Measurements from ENCODE around the gene LPAR1.

Gene LPAR1

GRCh38 chr9:111078391-111079038 lies 40.2 kb upstream of the LPAR1 start:
- Histone ChIP-seq H3K4me1 (ENCODE audit: control insufficient read depth, insufficient read depth, low read length) (no peaks in the 10 kb centered on the region), H3K9me3 (ENCODE audit: control insufficient read depth, insufficient read depth, low read depth, low read length) (no peaks in the 10 kb centered on the region), H3K27ac (ENCODE audit: extremely low read depth, low read depth, low read length) (no peak overlapping the region), H3K36me3 (ENCODE audit: control insufficient read depth in 2 of 2, insufficient read depth in 1 of 2, low read length in 2 of 2) (no peaks in the 10 kb centered on the region), H3K4me3 (ENCODE audit: low read depth, low read length) (no peak overlapping the region)
- POLR2A ChIA-PET: interaction anchor here (0.6 kb wide), 1 partner anchor 427 kb away, joined by 3 read pairs; no protein-coding TSS in a partner anchor
- CTCF ChIA-PET: no interaction called here
- TF ChIP-seq ZNF223 (tag by site-specific recombination; IDR thresholded peaks at IDR 0.05) (no peak), ZNF510 (tag by site-specific recombination; IDR thresholded peaks at IDR 0.05; ENCODE audit: insufficient replicate concordance) (no peak), ZNF155 (tag by site-specific recombination; IDR thresholded peaks at IDR 0.05) (no peak), ZNF623 (tag by site-specific recombination; IDR thresholded peaks at IDR 0.05) (no peak), PRDM4 (tag by site-specific recombination; IDR thresholded peaks at IDR 0.05) (no peak), ZNF148 (tag by site-specific recombination; IDR thresholded peaks at IDR 0.05; ENCODE audit: borderline replicate concordance) (no peak), ZNF350 (tag by site-specific recombination; IDR thresholded peaks at IDR 0.05) (no peak), ZNF214 (tag by site-specific recombination; IDR thresholded peaks at IDR 0.05; ENCODE audit: borderline replicate concordance) (no peak), ZNF473 (tag by site-specific recombination; IDR thresholded peaks at IDR 0.05) (no peak), ZXDB (tag by site-specific recombination; IDR thresholded peaks at IDR 0.05) (no peak), ZNF175 (tag by site-specific recombination; IDR thresholded peaks at IDR 0.05) (no peak), ZNF513 (tag by site-specific recombination; IDR thresholded peaks at IDR 0.05) (no peak), ZNF138 (tag by site-specific recombination; IDR thresholded peaks at IDR 0.05; ENCODE audit: borderline replicate concordance) (no peak), ZNF18 (tag by site-specific recombination; IDR thresholded peaks at IDR 0.05) (no peak), ZNF416 (tag by site-specific recombination; IDR thresholded peaks at IDR 0.05) (no peak), ZNF426 (tag by site-specific recombination; IDR thresholded peaks at IDR 0.05) (no peak)

- CTCF ChIA-PET: interaction anchor here (0.7 to 1.0 kb wide), 2 partner anchors 9 to 10 kb away, joined by 4 to 5 read pairs; no protein-coding TSS in a partner anchor
- no peak overlapping the region for H3K4me3 ChIP-seq (ENCODE audit: low read depth, low read length)
- POLR2A ChIA-PET: no interaction called here
- H3K4me1 ChIP-seq (ENCODE audit: control insufficient read depth, insufficient read depth, low read length): no peaks in the 10 kb centered on the region
- H3K27ac ChIP-seq (ENCODE audit: extremely low read depth, low read depth, low read length): no peak overlapping the region
- TF ChIP-seq ZNF529 (tag by site-specific recombination; IDR thresholded peaks at IDR 0.05; ENCODE audit: insufficient replicate concordance) (no peak), OVOL3 (tag by site-specific recombination; IDR thresholded peaks at IDR 0.05) (no peak), ZNF704 (tag by site-specific recombination; IDR thresholded peaks at IDR 0.05) (no peak)
- no peaks in the 10 kb centered on the region for H3K36me3 ChIP-seq (ENCODE audit: control insufficient read depth in 2 of 2, insufficient read depth in 1 of 2, low read length in 2 of 2)
- no peaks in the 10 kb centered on the region for H3K9me3 ChIP-seq (ENCODE audit: control insufficient read depth, insufficient read depth, low read depth, low read length)
These were observed 38.2 kb upstream of the LPAR1 start for GRCh38 chr9:111076519-111076918.
